GM11168 (cell line): ENCODE measurements around the gene MNT.

ENCODE experiments used
- in situ Hi-C: fragments of 300-500 bp; cut with MboI; formaldehyde crosslinking; loops from one replicate; pipeline ENCODE4 v1.12.0; 2022; ENCODE audit warnings: low sequenced_read_pairs; ENCODE audit not compliant: unreplicated experiment

MNT gene

GRCh38 chr17:2385240-2386210, 15.3 kb downstream of the MNT start:
- in situ Hi-C loops: no loop called here

GRCh38 chr17:2384439-2385127, 16.3 kb downstream of the MNT start:
- in situ Hi-C loops: no loop called here

GRCh38 chr17:2383628-2384167, 17.2 kb downstream of the MNT start:
- in situ Hi-C loops: no loop called here

- in situ Hi-C loops: no loop called here
These were observed 19.8 kb downstream of the MNT start for GRCh38 chr17:2380950-2381649.

- in situ Hi-C loops: no loop called here
These were observed 20.5 kb downstream of the MNT start for GRCh38 chr17:2380226-2380922.

- in situ Hi-C loops: no loop called here
These were observed 21.2 kb downstream of the MNT start for GRCh38 chr17:2379489-2380225.

- in situ Hi-C loops: no loop called here
These were observed 22.0 kb downstream of the MNT start for GRCh38 chr17:2378905-2379304.

- in situ Hi-C loops: no loop called here
These were observed 23.2 kb downstream of the MNT start for GRCh38 chr17:2377659-2378058.

- in situ Hi-C loops: no loop called here
These were observed 24.8 kb downstream of the MNT start for GRCh38 chr17:2376107-2376506.

- in situ Hi-C loops: no loop called here
These were observed 25.5 kb downstream of the MNT start for GRCh38 chr17:2375406-2375805.

- in situ Hi-C loops: no loop called here
These were observed 26.1 kb downstream of the MNT start for GRCh38 chr17:2374549-2375285.

GRCh38 chr17:2373179-2373578, 27.7 kb downstream of the MNT start:
- in situ Hi-C loops: no loop called here

- in situ Hi-C loops: no loop called here
These were observed 28.2 kb downstream of the MNT start for GRCh38 chr17:2372681-2373080.

GRCh38 chr17:2372180-2372579, 28.7 kb downstream of the MNT start:
- in situ Hi-C loops: no loop called here

- in situ Hi-C loops: no loop called here
These were observed 29.4 kb downstream of the MNT start for GRCh38 chr17:2371183-2372130.

GRCh38 chr17:2370211-2370589, 30.7 kb downstream of the MNT start:
- in situ Hi-C loops: no loop called here

- in situ Hi-C loops: no loop called here
These were observed 31.2 kb downstream of the MNT start for GRCh38 chr17:2369551-2370210.
